A549 (cell line): ENCODE measurements around the gene USP32.

Experiments
- HMGXB4 ChIP-seq: fragments of 250-450 bp; sonication (Bioruptor Pico); IDR thresholded peaks from 2 replicates; pipeline ENCODE4 v1.5.0; 2021; ENCODE audit warnings: mild to moderate bottlenecking, moderate library complexity, borderline replicate concordance
- POLR2A ChIP-seq: IDR thresholded peaks from 2 replicates; pipeline ENCODE4 v1.6.1; 2012; ENCODE audit warnings: mild to moderate bottlenecking, low read length
- ZSCAN20 ChIP-seq: fragments of 250-450 bp; sonication (Bioruptor Pico); IDR thresholded peaks from 2 replicates; pipeline ENCODE4 v1.8.0; 2022; ENCODE audit warnings: mild to moderate bottlenecking, moderate library complexity

GRCh38 chr17:60278237-60278636 is 113.7 kb downstream of the USP32 start:
- TF ChIP-seq POLR2A (no peak), HMGXB4 (CRISPR knock-in tag) (no peak), ZSCAN20 (CRISPR knock-in tag) (no peak)
